GM19238 (cell line): ENCODE results near the gene ZNF853.
"Not testable (repeated sequence)": the region's sequence is repeated elsewhere in the genome, so short reads cannot be mapped to it uniquely, and the experiment has no call there.

Experiments
- DNase-seq: peaks from one replicate; pipeline ENCODE4 v3.0.0; 2011; ENCODE audit warnings: low spot score; ENCODE audit not compliant: insufficient read length

ZNF853 gene

DNA sequence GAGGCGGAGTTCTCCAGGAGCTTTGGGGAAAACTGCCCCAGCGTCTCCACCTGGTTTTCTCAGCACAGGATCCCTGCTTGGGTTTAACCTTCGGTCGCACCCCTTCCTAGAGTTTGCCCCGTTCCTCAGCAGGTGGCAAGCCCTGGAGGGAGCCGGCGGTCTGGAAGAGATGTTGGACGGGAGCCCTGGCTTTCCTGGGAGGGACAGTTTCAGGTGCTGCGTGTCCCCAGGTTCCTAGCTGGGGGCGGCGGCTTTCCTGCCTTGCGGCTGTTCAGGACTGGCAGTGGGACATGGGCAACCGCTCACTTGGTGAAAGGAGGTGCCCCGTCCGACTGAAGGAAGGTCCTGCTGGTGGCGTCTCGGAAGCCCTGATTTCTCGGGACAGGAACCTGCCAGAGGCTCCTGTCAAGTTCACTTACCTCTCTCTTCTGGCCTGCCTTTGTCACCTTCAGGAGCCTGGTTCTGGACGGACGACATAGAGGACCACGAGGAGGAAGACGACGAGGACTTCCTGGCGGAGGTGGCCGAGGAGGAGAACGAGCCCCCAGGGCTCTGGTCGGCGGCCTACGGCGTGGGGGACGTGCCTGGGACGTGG lies 36.5 kb downstream of the ZNF853 start:
- DNase-seq: no peak

DNA sequence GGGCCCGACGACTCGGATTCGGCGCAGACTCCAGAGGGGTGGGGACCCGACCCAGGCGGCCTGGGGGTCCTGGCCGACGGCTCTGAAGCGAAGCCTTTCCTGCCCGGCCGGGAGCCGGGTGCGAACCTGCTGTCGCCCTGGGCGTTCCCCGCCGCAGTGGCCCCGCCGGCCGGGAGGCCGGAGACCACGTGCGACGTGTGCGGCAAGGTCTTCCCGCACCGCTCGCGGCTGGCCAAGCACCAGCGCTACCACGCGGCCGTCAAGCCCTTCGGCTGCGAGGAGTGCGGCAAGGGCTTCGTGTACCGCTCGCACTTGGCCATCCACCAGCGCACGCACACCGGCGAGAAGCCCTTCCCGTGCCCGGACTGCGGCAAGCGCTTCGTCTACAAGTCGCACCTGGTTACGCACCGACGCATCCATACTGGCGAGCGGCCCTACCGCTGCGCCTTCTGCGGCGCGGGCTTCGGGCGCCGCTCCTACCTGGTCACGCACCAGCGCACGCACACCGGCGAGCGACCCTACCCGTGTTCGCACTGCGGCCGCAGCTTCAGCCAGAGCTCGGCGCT lies 37.1 kb downstream of the ZNF853 start:
- DNase-seq: no peak

DNA sequence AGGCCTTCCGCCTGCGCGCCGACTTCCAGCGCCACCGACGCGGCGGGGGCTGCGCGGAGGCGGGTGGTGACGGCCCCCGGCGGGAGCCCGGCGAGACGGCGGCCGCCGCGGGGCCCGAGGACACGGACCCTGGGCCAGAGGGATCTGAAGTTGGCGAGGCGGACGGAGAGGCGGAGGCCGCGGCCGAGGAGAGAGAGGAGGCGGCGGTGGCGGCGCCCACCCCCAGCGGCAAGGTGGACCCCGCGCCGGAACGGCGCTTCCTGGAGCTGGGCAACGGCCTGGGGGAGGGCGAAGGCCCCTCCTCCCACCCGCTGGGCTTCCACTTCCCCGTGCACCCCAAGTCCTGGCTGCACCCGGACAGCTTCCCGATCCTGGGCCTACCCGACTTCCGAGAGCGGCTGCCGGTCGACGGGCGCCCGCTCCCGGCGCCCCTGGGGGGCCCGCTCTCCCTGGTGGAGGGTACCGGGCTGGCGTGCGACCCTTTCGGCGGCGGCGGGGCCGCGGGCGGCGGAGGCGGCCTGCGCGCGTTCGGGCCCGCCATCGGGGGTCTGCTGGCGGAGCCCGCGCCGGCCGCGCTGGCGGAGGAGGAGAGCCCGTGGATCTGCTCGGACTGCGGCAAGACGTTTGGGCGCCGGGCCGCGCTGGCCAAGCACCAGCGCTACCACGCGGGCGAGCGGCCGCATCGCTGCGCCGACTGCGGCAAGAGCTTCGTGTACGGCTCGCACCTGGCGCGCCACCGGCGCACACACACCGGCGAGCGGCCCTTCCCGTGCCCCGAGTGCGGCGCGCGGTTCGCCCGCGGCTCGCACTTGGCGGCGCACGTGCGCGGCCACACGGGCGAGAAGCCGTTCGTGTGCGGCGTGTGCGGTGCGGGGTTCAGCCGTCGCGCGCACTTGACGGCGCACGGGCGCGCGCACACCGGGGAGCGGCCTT lies 37.9 kb downstream of the ZNF853 start:
- DNase-seq: no peak

DNA sequence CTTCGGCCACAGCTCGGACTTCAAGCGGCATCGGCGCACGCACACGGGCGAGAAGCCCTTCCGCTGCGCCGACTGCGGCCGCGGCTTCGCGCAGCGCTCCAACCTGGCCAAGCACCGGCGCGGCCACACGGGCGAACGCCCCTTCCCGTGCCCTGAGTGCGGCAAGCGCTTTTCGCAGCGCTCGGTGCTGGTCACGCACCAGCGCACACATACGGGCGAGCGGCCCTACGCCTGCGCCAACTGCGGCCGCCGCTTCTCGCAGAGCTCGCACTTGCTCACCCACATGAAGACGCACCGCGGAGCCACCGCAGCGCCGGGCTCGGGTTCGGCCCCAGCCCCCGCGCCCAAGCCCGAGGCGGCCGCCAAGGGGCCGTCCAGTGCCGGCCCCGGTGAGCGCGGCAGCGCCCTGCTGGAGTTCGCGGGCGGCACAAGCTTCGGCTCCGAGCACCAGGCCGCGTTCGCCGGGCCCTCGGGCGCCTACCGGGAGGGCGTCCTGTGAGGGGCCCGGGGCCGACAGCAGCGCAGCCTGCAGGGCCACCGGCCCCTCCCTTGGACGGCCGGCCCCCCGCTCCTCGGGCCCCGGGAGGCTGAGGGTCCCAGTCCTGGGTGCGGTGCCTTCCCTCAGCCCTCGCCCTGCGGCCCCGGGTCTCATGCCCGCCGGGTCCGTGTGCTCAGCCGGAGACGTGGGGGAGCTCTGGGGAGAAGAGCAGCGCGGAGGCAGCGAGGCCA lies 38.9 kb downstream of the ZNF853 start:
- DNase-seq: no peak

DNA sequence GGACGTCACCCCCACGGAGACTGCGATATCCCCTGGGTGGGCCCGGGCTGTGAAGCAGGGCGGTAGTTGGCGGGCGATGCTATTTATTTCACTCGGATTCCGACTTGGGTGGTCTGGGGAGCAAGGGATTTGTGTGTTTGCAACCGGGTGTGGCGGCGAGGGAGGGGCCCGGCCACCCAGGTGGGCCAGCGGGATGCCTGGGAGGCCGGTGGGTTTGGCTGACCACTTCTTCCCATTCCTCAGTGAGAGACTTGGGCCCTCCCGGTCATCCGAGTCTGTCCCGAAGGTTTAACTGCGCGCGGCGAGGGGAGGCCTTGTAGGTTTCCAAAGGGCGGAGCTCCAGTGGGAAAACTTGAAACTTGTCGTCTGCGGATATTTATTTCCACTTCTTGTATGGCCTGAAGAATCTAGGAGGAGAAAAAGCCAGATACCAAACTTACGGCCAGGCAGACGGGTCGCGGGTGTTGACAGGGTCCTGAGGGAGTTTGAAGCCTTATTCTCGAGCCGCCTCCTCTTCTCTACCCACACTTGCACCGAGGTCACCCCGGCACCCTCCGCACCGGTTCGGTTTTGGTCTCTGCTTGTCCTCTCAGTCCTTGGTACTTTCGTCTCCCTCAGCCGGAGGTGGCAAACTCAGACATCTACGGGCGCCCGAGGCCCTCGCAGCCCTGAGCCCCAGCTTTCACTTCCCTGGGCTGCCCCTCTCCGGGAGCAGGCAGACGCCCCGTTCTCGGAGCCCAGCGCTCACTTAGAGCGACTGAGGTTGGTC lies 39.6 kb downstream of the ZNF853 start:
- DNase-seq: no peak

DNA sequence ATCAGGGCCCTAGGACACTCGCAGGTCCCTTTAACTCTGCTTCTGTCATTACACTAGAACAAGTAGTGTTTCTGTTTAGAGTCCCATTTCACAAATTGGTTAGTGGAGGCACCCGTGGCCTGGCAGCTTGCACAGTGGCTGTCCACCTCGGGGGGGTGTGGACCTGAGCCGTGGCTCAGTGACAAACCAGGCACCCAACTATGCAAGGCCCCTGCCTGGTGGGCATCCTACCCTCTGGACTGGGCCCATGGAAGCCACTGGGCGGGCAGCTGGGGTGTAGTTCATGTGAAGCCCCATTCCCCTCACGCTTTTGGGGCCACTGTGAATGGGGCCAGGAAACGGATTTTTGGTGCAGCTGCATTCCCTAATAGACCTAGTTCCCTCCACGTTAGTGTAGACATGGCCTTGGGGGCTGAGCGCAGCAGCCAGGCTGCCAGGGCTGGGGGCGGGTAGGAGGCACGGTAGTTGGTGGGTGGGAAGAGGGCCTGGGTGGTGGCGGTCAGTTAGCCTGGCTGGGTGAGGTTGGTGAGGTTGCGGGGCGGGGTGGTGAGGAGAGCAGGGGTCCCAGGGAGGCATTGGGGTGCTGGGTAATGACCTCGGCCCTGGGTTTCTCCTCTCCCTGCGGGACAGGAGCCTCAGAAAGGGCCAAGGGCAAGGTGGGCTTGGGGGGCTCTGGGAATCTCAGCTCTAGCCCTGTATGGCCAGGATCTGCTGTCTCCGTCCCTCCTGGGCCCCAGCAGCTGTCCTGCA lies 40.4 kb downstream of the ZNF853 start:
- DNase-seq: no peak

DNA sequence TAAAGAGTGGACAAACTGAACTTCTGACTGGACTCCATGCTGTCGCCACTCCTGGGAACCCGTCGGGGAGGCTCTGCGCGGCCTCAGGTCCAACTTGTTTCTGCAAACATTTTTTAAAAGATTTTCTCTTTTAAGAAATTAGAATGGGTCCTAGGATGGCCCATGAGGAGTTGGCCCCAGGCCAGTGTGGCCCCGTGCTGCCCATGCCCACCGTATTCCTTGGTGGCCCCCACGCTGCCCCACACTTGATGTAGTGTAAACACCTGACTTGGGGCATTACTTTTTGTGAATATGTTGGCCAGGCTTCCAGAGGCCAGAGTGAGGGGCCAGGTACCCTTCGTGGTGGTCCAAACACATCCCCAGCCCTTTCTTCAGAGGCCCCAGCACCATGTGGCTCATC lies 41.0 kb downstream of the ZNF853 start:
- DNase-seq: no peak

DNA sequence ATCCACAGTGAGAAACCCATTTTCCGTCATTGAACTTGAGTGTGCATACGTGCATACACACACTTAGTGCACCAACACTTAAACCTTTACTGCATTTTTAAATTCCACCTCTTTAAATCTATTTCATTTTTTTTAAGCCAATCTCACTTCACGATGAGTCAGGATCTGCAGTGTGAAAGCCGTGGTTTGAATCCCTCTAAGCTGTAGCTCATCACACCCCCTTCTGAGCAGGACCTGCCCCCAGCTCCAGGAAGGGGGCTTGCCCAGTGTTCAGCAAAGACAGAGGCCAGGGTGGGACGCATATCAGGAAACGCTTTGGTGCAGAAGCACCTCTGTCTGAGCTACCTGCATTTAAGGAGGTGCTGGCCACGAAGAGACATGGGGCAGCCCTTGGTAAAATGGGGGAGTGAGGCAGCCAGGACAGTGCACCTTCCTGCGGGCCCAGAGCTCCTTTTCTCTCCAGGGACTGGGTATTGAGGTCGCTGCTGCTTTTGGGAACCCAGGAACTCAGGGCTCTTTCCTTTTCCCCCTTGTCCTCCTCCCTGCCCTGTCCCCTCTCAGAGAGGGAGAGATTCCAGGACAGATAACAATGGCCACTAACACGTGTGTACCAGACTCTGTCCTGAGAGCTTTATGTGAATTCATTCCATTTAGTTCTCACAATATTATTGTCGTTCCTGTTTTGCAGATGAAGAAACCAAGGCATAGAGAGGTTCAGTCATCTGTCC lies 43.4 kb downstream of the ZNF853 start:
- no peak for DNase-seq

DNA sequence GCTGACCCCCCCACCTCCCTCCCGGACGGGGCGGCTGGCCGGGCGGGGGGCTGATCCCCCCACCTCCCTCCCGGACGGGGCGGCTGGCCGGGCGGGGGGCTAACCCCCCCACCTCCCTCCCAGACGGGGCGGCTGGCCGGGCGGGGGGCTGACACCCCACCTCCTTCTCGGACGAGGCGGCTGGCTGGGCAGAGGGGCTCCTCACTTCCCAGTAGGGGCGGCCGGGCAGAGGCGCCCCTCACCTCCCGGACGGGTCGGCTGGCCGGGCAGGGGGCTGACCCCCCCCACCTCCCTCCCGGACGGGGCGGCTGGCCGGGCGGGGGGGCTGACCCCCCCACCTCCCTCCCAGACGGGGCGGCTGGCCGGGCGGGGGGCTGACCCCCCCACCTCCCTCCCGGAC lies 55.4 kb downstream of the ZNF853 start:
- DNase-seq: not testable (repeated sequence)
